Activated CD4-positive, alpha-beta T cell treated with anti-CD3 and anti-CD28 coated beads, Interleukin-2, amount 50 U/mL, for 4 hours (primary cell): Measurements from ENCODE around the gene PHACTR1.

Experiments
- DNase-seq, 2 experiments: peaks; one replicate each; pipeline ENCODE4 v3.0.0-alpha.2; 2020

Gene PHACTR1

DNA sequence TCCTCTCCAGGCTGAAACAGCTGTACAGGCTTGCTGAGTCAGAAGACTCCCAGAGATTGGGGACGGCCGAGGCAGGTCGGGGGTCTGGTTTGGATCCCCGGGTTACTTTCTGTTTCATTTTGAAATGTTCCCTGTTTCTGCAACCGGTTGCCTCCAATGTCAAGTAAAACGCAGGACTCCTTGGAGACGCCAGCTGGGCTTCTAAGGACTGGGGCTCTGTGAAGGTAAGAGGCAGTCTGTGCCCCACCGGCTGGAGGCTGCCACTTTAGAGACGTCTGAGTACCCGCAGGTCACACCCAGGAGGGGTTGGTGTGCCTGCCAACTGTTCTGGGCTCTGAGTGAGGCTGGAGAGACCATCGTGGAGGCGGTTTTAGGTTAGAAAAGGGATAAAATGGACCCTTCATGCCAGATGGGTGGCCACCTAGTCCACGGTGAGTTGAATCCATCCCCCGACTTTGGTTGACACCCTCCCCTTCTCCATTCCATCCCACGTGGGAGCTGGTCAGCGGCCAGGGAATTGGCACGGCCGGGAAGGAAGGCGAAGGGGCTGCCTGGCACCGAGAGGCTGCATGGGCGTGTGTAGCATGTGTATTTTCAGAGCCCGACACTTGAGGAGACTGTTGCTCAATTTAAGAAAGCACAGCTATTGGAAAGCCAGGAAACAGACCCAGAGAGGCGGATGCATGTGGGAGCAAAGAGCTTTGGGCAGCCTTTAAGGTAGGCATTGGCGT is 240.9 kb downstream of the PHACTR1 start:
- DNase-seq: no peak

DNA sequence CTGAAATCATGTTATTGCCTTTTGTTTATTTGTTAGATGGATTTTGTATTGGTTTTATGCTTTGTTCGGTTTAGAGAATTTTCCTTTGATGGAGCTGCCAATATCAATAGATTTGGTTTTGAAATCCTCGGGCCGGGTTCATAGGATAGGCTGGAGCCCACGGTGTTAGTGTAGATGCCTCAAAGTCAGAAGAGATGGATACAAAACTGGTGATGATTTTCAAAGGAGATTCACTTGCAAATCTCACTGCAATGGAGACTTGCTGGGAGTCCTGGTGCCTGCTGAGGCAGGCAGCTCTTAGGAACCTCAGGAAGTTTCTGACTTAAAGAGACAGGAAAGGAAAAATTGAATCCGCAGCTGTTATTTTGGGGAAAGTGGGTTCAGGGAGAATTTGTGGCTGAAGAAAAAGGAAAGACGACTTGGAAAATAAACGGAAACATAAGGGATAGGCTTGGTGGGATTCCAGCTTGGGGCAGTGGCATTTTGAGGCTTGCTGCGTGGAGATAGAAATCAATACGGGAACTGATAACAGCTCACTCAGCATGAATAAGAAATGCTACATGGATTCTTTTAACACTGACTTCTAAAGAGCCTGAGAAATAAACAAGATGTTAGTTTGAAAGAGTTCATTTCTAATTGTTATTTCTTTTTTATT is 241.6 kb downstream of the PHACTR1 start:
- no peak for DNase-seq

DNA sequence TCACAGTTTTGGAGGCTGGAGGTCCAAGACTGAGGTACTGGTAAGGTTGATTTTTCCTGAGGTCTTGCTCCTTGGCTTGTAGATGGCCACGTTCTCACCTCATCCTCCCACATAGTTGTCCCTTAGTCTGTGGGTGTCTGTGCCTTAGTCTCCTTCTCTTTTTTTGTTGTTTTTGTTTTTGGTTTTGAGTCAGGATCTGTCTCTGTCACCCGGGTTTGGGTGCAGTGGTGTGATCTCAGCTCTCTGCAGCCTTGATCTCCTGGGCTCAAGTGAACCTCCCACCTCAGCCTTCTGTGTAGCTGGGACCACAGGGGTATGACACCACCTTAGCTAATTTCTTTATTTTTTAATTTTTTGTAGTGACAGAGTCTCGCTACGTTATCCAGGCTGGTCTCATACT is 245.2 kb downstream of the PHACTR1 start:
- no peak for DNase-seq

DNA sequence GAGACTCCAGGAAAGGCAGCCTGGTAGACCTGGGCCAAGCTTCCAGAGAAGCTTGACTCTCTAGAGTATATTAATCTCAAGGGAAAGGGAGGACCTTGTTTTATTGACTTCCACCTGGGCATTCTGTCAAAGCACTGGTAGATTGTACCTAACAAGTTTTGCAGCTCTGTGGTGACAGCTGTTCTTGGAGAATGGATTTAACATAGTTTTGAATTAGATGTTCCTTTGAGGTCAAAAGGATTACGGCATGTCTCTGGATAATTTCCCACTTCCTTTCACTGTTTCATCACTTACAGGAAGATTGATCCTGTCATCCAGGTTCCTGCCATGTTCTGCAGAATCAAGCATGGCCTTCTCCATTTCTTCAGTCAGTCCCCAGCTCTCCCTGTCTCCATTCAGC is 246.0 kb downstream of the PHACTR1 start:
- DNase-seq: no peak

DNA sequence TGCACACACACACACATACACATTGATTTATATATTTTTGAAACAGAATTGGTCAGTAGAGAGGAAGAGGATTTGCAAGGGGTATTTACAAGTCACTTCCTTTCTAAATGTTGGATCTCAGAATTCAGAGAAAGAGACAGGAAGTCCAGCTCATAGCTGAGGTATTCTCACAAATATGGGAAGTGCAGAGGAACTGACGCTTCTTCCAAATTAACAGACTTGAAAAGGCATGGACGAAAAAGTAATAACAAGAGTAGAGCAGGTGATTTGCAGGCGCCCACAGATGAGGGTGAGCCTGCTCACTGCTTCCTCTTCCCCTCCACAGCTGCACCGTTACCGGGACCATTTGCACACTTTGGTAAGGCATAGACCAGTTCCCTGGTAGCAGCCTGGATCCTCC is 246.4 kb downstream of the PHACTR1 start:
- no peak for DNase-seq

DNA sequence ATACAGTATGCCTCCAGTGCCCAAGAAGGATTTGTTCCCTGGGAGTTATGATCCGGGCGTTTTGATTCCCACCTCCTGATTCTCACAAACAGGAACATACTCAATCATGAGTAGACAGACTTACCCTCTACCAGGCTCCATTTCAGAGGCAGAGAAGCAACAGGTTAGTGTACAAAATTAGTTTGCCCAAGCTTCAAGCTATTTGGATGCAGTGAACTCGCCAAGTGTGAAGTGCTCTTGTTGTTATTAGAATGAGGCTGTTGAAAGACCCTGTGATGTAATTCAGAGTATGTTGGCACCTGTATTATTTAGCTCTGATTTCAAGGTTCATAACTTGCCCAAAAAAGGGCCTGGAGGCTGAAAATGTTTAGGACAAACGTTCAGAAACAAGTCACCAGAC is 247.0 kb downstream of the PHACTR1 start:
- no peak for DNase-seq

DNA sequence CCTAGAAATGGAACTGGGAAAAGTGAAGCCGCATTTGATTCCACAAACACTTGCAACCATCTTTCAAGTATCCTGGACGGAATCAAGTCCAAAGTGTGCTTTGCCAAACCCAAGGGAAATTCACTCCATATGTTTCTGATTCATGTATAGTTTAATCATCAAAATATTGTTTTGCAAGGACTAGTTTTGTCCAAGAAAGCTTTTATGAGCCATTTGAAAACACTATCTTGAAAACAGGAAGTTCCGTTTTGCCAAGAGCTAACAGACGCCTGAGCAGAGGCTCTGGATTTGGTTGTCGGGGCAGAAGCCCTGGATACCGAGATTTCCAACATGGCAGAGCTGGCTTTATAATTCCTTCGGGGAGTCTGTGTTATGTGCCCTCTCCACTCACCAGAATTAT is 251.1 kb downstream of the PHACTR1 start:
- no peak for DNase-seq

DNA sequence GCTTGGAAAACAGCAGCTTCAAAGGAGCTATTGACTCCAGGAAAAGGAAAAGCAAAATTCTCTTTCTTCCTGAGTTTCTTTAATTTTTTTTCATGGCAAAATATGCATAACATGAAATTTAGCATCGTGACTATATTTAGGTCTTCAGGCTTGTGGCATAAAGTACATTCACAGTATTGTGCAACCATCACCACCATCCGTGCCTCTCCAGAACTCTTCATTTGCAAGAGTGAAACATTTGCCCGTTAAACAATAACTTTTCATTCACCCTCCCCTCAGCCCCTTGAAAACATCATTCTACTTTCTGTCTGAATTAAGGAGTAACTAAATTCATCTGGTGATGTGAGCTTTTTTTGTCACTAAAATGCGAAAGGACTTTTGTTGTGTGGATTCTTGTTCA is 251.7 kb downstream of the PHACTR1 start:
- no peak for DNase-seq

DNA sequence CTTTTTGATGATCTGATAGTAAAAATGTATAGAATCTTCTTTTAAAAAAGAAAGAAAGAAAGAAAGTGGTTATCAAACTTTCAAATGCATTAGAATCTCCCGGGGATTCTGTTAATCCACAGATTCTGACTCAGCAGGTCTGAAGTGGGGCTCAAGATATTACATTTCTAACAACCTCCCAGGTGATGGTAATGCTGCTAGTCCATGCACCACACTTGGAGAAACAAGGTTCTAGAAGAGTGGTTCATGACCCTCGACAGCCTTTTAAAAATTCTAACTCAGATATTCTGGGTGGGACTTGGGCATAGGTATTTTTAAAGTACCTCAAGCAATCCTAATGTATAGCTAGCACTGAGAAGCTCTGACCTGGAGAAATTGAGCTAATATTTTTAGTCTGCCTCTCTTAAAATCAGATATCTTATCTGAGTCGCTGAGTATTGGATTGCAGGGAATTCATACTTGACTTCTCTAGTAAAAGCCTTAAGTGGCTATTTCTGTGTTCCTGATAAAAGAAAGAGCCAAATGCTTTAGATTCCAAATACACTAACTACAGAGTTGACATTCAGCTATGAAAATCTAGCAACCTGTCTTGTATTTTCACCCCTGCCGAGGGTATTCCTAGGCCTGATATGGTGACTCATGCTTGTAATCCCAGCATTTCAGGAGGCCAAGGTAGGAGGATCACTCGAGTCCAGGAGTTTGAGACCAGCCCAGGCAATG is 252.4 kb downstream of the PHACTR1 start:
- no peak for DNase-seq

DNA sequence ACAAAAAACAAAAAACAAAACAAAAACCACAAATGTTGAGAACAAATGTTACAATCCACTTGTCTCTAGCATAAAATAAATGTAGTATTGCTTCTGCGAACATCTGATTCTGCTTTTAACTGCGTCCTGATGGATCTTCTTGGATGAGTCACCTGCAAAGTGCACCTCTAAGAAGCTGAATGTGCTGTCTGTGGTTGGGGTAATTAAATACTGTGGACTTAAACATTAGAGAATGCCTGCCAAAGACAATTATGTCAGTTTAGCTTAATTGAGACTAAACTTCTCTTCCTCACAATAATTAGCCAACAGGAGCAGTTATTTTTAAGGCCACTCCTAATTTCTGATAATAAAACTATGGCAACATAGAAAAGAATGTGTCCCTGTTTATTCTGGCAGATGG is 253.4 kb downstream of the PHACTR1 start:
- no peak for DNase-seq

DNA sequence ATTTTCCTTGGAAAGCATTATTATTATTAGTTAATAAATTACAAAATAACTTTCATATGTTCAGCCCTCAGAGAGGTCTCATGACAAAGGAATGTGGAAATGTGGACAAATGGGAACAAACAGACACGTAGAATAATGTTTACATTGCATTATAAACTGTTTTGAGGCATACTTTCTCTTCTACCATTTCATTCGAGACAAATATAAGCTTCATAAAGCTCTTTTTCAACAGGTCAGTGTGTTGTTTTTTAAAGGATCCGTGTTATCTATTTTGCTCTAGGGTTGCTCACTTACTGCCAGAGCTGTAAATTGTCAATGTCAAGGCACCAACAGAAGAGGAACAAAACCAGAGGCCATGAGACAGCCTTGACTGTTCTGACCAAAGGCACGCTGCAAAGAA is 256.8 kb downstream of the PHACTR1 start:
- no peak for DNase-seq

DNA sequence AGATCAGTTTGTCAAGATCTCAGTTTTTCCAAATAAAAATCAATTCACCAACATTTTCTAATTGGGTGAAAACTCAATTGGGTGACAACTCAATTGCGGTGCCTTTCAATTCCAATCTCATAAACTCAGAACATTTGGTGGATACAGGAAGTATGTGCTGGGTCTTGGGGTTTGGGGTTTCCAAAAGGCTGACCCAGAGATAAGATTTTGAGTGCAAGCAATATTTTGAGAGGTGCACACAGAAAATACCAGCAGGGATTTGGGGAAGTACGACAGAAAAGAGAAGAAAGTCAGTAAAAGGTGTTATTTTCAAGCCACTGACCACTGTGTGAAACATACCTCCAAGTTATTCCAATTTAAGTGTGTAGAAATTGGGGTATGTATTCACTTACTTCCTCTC is 258.0 kb downstream of the PHACTR1 start:
- DNase-seq: no peak

DNA sequence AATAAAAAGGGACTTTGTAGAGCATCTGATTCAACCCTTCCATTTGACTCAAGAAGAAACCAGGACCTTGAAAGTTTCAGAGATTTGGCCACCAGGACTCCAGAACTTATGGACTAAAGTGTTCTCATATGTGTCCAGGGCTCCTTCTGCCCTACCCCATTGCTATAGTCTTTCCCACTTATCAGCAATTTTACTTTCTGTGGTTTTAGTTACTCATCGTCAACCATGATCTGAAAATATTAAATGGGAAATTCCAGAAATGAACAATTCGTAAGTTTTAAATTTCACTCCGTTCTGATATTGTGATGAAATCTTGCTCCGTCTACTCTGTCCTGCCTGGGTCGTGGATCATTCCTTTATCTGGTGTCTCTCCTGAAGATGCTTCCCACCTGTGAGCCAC is 259.8 kb downstream of the PHACTR1 start:
- DNase-seq: no peak

DNA sequence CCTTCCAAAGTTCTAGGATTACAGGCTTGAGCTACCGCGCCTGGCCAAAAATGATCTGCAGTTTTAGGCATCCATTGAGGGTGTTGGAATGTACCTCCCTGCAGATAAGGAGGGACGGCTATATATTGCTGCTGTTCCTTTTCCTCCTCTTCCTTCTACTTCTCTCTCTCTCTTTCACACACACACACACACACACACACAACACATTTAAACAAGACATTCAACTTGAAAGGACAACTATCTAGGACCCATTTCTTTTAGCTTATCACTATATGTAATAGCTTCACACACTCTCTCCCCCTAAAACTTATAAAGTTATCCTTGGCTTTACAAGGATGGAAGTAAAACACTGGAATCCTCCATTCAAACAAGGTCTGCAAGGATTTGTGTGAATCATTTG is 260.6 kb downstream of the PHACTR1 start:
- no peak for DNase-seq

DNA sequence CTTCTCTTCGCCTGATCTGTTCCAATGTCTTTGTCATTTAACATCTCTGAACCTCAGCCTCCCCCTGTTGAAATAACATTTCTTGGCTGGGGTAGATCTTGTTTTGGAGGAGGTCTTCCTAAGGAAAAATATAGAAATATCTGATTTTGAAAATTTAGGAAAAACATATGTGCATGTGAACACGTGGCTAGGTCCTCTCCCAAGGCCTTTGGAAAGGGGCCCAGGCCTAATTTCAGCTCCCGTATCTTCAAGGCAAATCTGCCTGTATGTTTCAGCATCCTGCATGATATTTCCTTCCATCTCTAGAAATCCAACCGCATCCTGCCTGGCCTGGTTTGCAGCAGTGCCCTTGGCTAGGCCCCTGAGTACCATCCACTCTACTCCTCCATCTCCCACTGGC is 261.2 kb downstream of the PHACTR1 start:
- no peak for DNase-seq

DNA sequence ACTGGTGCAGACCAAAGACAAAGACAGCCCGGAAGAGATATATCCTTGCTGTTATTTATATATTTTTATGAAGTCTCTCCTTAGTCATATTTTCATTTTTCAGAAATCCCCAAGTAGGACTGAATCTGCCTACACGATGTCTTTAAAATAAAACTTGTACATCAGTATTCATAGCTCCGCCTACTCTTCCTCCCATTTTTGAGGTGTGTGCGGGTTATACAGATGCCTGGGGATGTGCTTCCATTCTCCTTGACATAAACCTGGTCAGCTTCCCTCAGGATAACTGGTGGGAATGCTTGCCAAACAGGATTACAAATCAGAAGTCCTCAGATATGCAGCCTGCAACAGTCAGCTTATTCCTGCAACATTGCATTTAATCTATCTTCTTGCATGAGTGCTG is 264.2 kb downstream of the PHACTR1 start:
- DNase-seq: no peak

DNA sequence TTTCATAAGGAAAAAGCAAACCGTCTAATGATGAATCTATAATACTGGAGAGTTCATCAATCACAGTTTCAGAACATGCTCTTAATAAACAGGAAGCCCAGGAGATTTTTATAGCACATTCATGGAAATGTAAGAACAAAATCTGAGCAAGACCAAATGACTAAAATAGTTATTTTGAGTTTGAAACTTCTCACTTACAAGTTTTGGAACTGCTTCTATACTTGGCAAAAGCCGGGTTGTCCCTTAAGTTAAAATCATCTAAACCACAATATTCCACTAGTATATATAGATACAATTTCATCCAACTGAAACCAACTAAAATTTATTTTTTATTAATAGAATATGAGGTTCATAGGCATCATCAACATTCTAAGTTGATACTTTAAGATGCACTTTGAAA is 268.2 kb downstream of the PHACTR1 start:
- DNase-seq: no peak

DNA sequence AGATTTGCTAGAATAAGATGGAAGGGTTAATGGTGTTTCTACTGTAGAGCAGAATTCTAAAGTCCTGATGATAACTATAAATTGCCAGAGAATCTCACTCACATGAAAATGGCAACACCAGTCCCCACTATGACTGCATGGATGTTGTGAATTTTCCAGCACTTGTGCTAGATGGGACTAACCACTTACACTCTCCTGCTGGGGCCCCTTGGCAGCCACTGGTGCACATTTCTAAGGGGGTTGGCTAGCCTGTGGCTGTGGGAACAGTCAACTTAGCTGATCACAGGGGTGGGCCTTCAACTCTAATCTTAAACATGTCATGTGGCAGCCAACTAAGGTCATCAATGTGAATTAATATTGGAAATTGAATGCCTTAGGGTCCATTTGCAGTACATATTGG is 271.2 kb downstream of the PHACTR1 start:
- DNase-seq: no peak

DNA sequence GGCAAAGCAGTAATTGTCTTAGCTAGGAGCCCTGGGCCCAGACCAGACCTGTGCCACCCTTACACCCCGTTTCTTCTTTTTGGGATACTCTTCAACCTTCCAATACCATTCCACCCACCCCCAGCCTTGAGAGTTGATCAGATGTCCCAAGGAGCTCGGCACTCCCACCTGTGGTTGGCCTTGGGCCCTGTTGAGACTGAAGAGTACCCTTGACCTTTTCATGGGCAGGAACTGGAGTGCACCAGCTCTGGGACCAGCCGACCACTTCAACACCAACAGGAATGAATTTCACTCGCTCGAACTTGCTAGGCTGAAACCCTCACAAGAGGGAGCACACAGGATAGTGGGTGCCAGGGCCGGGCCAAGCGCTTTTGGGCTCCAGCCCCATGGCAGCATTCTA is 273.6 kb downstream of the PHACTR1 start:
- DNase-seq: no peak

DNA sequence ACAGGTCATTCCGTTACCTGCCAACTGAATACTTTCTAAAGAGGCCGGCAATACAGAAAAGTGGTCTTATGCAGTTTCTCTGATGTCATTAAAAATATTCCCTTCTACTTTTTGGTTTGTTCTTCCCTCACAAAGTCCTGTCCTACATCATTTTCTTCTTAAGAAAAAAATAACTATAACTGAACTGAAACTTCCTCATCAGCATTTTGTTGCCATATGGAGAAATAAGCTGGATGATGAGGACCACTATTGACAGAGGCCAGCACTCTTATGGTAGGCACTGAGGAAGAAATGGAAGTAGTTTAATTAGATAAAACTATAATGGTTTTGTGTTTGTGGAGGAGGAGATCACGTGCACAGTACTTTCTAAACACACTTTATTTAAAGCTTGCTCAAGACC is 274.9 kb downstream of the PHACTR1 start:
- DNase-seq: no peak

DNA sequence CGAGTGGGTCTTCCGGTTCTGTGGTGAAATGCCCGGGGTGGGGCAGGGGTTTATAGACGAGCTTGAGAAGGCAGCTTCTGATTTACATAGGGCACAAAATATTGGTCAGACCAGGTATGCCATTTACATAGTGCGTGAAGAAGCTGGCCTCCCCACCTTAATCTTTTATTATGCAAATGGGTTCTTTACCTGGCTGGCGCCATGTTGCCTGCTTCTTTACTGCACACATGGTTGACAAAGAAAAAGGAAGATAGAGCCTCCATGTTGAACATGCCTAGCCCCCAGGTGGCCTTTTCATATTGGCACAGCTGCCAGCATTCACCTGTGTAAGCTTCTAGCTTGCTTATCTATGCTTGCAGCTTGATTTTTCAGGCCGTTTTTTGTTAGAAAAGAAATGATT is 276.2 kb downstream of the PHACTR1 start:
- DNase-seq: no peak

DNA sequence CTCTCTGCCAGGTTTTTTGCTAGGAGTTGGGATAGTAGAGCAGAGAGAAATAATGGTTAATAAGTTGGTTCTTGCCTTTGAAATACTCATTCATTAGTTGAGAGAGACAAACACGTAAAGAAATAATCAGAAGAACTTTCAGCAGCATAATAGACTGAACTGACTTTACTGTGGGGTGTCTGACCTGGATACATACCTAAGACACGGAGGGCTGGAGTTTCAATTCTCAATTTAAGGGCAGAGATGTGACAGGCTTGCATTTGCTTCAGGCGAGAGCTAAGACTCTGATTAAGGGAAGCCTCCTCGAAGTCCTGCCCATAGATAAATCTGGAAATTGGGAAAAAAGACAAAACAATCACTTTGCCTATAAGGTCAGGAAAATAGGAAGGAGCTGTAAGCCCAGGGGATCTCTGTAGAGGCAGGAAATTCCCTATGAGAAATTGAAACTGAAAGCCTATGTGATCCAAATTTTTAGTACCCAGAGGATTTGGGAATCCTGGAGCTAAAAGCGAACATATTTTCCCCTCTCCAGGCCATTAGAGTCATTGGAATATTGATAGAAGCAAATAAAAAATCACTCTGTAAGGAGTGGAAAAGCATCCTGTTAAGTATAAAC is 276.8 kb downstream of the PHACTR1 start:
- no peak for DNase-seq

DNA sequence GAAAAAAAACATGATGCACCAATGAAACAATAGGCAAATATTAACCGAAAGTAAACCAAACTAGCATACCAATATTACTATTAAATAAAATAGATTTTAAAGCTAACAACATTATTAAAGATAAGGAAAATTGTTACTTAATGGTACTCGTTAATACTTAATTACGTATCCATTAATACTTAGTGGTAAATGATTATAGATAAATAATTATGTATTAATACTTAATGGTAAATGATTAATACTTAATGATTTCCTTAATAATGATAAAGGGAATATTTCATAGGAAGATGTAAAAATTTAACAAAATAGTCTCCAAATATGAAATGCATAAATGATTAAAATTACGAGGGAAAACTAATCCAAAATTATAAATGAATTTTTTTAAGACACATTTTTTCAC is 278.9 kb downstream of the PHACTR1 start:
- no peak for DNase-seq

DNA sequence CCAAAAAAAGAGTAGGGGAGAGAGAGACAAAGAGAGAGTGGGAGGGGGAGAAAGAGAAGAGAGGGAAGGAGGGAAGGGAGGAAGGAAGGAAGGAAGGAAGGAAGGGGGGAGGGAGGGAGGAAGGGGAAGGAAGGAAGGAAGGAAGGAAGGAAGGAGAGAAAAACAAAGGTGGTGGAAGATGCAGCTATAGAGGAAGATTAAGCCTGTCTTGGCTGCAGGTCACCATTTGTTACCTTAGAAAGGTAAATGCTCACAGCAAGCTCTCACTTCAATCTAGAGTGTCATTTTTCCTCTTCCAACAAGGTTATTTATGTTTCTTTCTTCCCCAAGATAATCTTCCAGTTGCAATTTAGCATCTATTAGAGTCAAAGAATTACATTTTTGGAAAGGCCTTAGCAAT is 284.0 kb downstream of the PHACTR1 start:
- DNase-seq: no peak
